LNCaP clone FGC (cell line): ENCODE data around the gene CELSR2.
A peak's percentile ranks its signal among the peaks of the same experiment; 100 is the strongest.

ENCODE experiments used
- DNase-seq: peaks from one replicate; pipeline ENCODE4 v3.0.0-alpha.2; 2011; ENCODE audit warnings: low read depth
- H3K4me3 ChIP-seq: 2 replicates; pipeline ENCODE4 v1.5.1; 2011; ENCODE audit warnings: mild to moderate bottlenecking, low read depth, low read length, control low read depth
- CTCF ChIP-seq: IDR thresholded peaks from 2 replicates; pipeline ENCODE4 v1.5.1; 2012; ENCODE audit warnings: mild to moderate bottlenecking; ENCODE audit not compliant: control insufficient read depth, insufficient read depth; ENCODE audit errors: extremely low read depth

CELSR2 gene

GRCh38 chr1:109231066-109231465 is 18.3 kb upstream of the CELSR2 start:
- H3K4me3 ChIP-seq = no peak overlapping the region

GRCh38 chr1:109235137-109235536 is 14.2 kb upstream of the CELSR2 start:
- DNase-seq = no peak
- TF ChIP-seq CTCF = no peak
- H3K4me3 ChIP-seq = no peak overlapping the region

More at GRCh38 chr1:109231066-109231465, 18.3 kb upstream of the CELSR2 start:
- no peak for DNase-seq
- no peak for TF ChIP-seq CTCF

GRCh38 chr1:109237512-109237911 is 11.8 kb upstream of the CELSR2 start:
- no peak for TF ChIP-seq CTCF
- no peak for DNase-seq
- no peak overlapping the region for H3K4me3 ChIP-seq

- no peak overlapping the region for H3K4me3 ChIP-seq
- no peak for TF ChIP-seq CTCF
- DNase-seq = no peak
These were observed 11.0 kb upstream of the CELSR2 start for GRCh38 chr1:109238382-109238781.

- no peak for DNase-seq
- H3K4me3 ChIP-seq = no peak overlapping the region
- no peak for TF ChIP-seq CTCF
These were observed 10.3 kb upstream of the CELSR2 start for GRCh38 chr1:109239047-109239408.

GRCh38 chr1:109239409-109240068 is 9.8 kb upstream of the CELSR2 start:
- H3K4me3 ChIP-seq = no peak overlapping the region
- TF ChIP-seq CTCF = peak; percentile 28; the same call in 1 of the 2 replicates
- no peak for DNase-seq
